ENCODE results near the gene UTP4.
A peak's percentile ranks its signal among the peaks of the same experiment; 100 is the strongest.

UTP4 gene

DNA sequence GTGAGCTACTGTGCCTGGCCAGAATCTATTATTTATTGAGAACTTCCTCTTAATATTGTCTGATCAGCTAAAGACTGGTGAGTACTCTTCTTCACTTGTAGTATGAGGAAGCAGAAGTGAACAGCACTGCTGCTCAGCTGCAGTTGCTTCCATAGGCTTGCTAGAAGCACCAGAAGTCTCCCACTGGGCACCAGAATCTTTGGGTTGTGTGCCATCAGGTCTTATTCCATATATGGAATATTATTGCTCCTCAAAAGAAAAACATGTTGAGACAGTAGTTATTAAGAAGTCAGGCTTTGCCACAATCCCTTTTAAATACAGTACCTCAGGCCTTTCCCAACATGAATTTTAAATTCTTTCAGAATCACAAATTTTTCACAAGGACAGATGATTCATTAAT is 71.7 kb downstream of the UTP4 start:
- DNase-seq (ENCODE audit: low read depth in 2 of 2): no peak

DNA sequence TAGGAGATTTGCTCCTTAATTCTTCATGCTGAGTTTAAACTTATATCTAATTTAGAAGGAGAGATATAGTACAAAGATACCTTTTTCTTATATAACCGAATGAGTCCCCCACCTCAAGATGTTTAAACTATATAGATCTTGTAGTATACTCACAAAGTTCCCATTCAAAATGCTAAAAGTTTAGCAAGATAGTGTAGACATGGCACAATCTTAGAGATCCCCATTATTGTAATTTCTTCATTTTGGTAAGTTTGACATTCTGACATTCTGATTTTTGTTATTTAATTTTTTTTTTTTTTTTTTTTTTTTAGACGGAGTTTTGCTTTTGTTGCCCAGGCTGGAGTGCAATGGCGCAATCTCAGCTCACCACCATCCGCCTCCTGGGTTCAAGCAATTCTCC is 77.3 kb downstream of the UTP4 start:
- no peak overlapping the region for H3K4me3 ChIP-seq (replicated peaks in 1 of 2; ENCODE audit: low read depth in 2 of 2, low read length in 2 of 2)
- no peak for DNase-seq (ENCODE audit: low read depth in 2 of 2)
- TF ChIP-seq, protein P1, sequence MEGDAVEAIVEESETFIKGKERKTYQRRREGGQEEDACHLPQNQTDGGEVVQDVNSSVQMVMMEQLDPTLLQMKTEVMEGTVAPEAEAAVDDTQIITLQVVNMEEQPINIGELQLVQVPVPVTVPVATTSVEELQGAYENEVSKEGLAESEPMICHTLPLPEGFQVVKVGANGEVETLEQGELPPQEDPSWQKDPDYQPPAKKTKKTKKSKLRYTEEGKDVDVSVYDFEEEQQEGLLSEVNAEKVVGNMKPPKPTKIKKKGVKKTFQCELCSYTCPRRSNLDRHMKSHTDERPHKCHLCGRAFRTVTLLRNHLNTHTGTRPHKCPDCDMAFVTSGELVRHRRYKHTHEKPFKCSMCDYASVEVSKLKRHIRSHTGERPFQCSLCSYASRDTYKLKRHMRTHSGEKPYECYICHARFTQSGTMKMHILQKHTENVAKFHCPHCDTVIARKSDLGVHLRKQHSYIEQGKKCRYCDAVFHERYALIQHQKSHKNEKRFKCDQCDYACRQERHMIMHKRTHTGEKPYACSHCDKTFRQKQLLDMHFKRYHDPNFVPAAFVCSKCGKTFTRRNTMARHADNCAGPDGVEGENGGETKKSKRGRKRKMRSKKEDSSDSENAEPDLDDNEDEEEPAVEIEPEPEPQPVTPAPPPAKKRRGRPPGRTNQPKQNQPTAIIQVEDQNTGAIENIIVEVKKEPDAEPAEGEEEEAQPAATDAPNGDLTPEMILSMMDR (IDR thresholded peaks at IDR 0.05; ENCODE audit: low read depth, low read length): no peak

More for the DNA sequence above, 71.7 kb downstream of the UTP4 start:
- TF ChIP-seq, protein P1 (IDR thresholded peaks at IDR 0.05; ENCODE audit: low read depth, low read length): no peak
- no peak overlapping the region for H3K4me3 ChIP-seq (replicated peaks in 1 of 2; ENCODE audit: low read depth in 2 of 2, low read length in 2 of 2)

GRCh38 chr16:69217433-69217832 is 85.0 kb downstream of the UTP4 start:
- TF ChIP-seq, protein P1 (IDR thresholded peaks at IDR 0.05; ENCODE audit: low read depth, low read length): no peak
- H3K4me3 ChIP-seq (replicated peaks in 1 of 2; ENCODE audit: low read depth in 2 of 2, low read length in 2 of 2): no peak overlapping the region
- DNase-seq (ENCODE audit: low read depth in 2 of 2): peak; percentile 43 to 61

Data from cardiac fibroblast (primary cell).